Femur (tissue), 1 donor: ENCODE results near the gene SLC6A6.

Source experiments
- DNase-seq: peaks from one replicate; pipeline ENCODE4 v3.0.0-alpha.2; 2017

SLC6A6 gene

GRCh38 chr3:14471690-14472089, 69.3 kb downstream of the SLC6A6 start:
- DNase-seq, result no peak

GRCh38 chr3:14472471-14473351, 70.3 kb downstream of the SLC6A6 start:
- no peak for DNase-seq

- no peak for DNase-seq
Measured at GRCh38 chr3:14473411-14473891, 71.0 kb downstream of the SLC6A6 start.

GRCh38 chr3:14474363-14475081, 72.1 kb downstream of the SLC6A6 start:
- DNase-seq, result no peak

GRCh38 chr3:14475621-14476020, 73.2 kb downstream of the SLC6A6 start:
- no peak for DNase-seq

- DNase-seq, result no peak
Measured at GRCh38 chr3:14476583-14477265, 74.3 kb downstream of the SLC6A6 start.

- DNase-seq, result no peak
Measured at GRCh38 chr3:14477311-14477935, 75.0 kb downstream of the SLC6A6 start.

GRCh38 chr3:14478956-14479550, 76.6 kb downstream of the SLC6A6 start:
- DNase-seq, result no peak

- no peak for DNase-seq
Measured at GRCh38 chr3:14479591-14479990, 77.2 kb downstream of the SLC6A6 start.

GRCh38 chr3:14480207-14481017, 78.0 kb downstream of the SLC6A6 start:
- DNase-seq, result no peak

GRCh38 chr3:14481018-14481645, 78.7 kb downstream of the SLC6A6 start:
- DNase-seq, result no peak

- no peak for DNase-seq
Measured at GRCh38 chr3:14481646-14482036, 79.2 kb downstream of the SLC6A6 start.

GRCh38 chr3:14482271-14482721, 79.9 kb downstream of the SLC6A6 start:
- DNase-seq, result peak; percentile 64

GRCh38 chr3:14483286-14483685, 80.9 kb downstream of the SLC6A6 start:
- no peak for DNase-seq

GRCh38 chr3:14484741-14485140, 82.3 kb downstream of the SLC6A6 start:
- no peak for DNase-seq

GRCh38 chr3:14485981-14486380, 83.6 kb downstream of the SLC6A6 start:
- DNase-seq, result no peak

GRCh38 chr3:14486460-14486859, 84.1 kb downstream of the SLC6A6 start:
- DNase-seq, result no peak

GRCh38 chr3:14487086-14487485, 84.7 kb downstream of the SLC6A6 start:
- no peak for DNase-seq

- DNase-seq, result no peak
Measured at GRCh38 chr3:14487821-14488220, 85.4 kb downstream of the SLC6A6 start.

- no peak for DNase-seq
Measured at GRCh38 chr3:14488286-14489041, 86.1 kb downstream of the SLC6A6 start.
